PC-9 (cell line): ENCODE measurements around the gene E2F2. TPM values are rescaled to one million over a fixed set of nuclear protein-coding genes. Genes with fewer than 3 reads are reported as not detected.

Source experiments
- BruUV-seq: library from RNA; stranded (reverse); fragments of 400-500 nt; replicated peaks from 2 replicates; lab custom pipeline; 2021; lab: Mats Ljungman, UMichigan
- CTCF ChIA-PET: fragments of 300-600 bp; sonication (Branson Sonifier 250); formaldehyde crosslinking; loops from one replicate; lab custom pipeline; 2022; ENCODE audit warnings: antibody characterized with exemption; lab: Charles Lee
- POLR2A ChIA-PET: fragments of 300-600 bp; sonication (Branson Sonifier 250); formaldehyde crosslinking; loops from one replicate; lab custom pipeline; 2022; ENCODE audit warnings: antibody characterized with exemption; ENCODE audit not compliant: unreplicated experiment; lab: Charles Lee
- DNase-seq, 2 experiments: peaks; one replicate each; pipeline versions ENCODE4 v3.0.0 to v3.0.0-alpha.2; 2015 to 2022; ENCODE audit warnings: mixed read lengths in 1 of 2
- H2AFZ ChIP-seq: fragments of 200-600 bp; sonication (generic); 2 replicates; pipeline ENCODE4 v1.8.1; 2017; ENCODE audit warnings: antibody characterized with exemption
- H3F3A ChIP-seq: fragments of 200-600 bp; sonication (generic); 2 replicates; pipeline ENCODE4 v1.8.1; 2017; ENCODE audit warnings: antibody characterized with exemption, mild to moderate bottlenecking, low read depth; ENCODE audit not compliant: insufficient read depth
- H3K27ac ChIP-seq: fragments of 200-600 bp; sonication (generic); 2 replicates; pipeline ENCODE4 v1.6.1; 2016; ENCODE audit warnings: mixed run types
- H3K27me3 ChIP-seq: fragments of 200-600 bp; sonication (generic); 2 replicates; pipeline ENCODE4 v1.6.1; 2016; ENCODE audit warnings: low read depth, mixed run types; ENCODE audit not compliant: insufficient read depth
- H3K36me3 ChIP-seq: fragments of 200-600 bp; sonication (generic); 2 replicates; pipeline ENCODE4 v1.6.1; 2016; ENCODE audit warnings: low read depth, mixed run types
- H3K4me1 ChIP-seq: fragments of 200-600 bp; sonication (generic); replicated peaks from 2 replicates; pipeline ENCODE4 v1.6.1; 2016; ENCODE audit warnings: mixed run types; ENCODE audit not compliant: insufficient read depth
- H3K4me2 ChIP-seq: fragments of 200-600 bp; sonication (generic); 2 replicates; pipeline ENCODE4 v1.6.1; 2017; ENCODE audit warnings: mixed run types
- H3K4me3 ChIP-seq: fragments of 200-600 bp; sonication (generic); 2 replicates; pipeline ENCODE4 v1.6.1; 2016; ENCODE audit warnings: mixed run types
- H3K79me2 ChIP-seq: fragments of 200-600 bp; sonication (generic); 2 replicates; pipeline ENCODE4 v1.6.1; 2017; ENCODE audit warnings: low read depth, mixed run types
- H3K9me2 ChIP-seq: fragments of 200-600 bp; sonication (generic); 2 replicates; pipeline ENCODE4 v1.8.1; 2017; ENCODE audit warnings: mild to moderate bottlenecking; ENCODE audit not compliant: insufficient read depth
- H3K9me3 ChIP-seq: fragments of 200-600 bp; sonication (generic); 2 replicates; pipeline ENCODE4 v1.8.1; 2016; ENCODE audit warnings: low read depth; ENCODE audit not compliant: insufficient read depth
- H4K20me1 ChIP-seq: fragments of 200-600 bp; sonication (generic); 2 replicates; pipeline ENCODE4 v1.8.1; 2017; ENCODE audit not compliant: insufficient read depth
- CTCF ChIP-seq: fragments of 200-600 bp; sonication (generic); conservative IDR thresholded peaks from 2 replicates; pipeline ENCODE4 v1.6.1; 2017; ENCODE audit warnings: mixed run types, antibody characterized with exemption, mild to moderate bottlenecking, moderate library complexity
- EZH2 ChIP-seq: fragments of 200-600 bp; sonication (generic); IDR thresholded peaks from 2 replicates; pipeline ENCODE4 v1.8.0; 2017; ENCODE audit warnings: antibody characterized with exemption, low read depth
- intact Hi-C: fragments of 100-400 bp; cut with micrococcal nuclease; formaldehyde crosslinking; loops from one replicate; pipeline ENCODE4 v1.10.0; 2022; ENCODE audit not compliant: unreplicated experiment
- total RNA-seq: library from RNA; stranded (reverse); gene quantifications from 2 replicates; pipeline ENCODE4 v1.2.3, GENCODE V29; 2021

Gene E2F2
- total RNA-seq, 1 experiment from 2014 or later: 7.6 TPM

- Histone ChIP-seq H3K27me3 (no peaks in the 10 kb centered on the region), H3K9me2 (no peaks in the 10 kb centered on the region), H2AFZ (no peak overlapping the region), H3K36me3 (no peaks in the 10 kb centered on the region), H3K27ac (peak overlapping the region; percentile 54), H3K79me2 (peaks cover 22% of the 10 kb centered on the region; the same call in 1 of the 2 replicates), H3K4me1 (peaks cover 42% of the 10 kb centered on the region), H4K20me1 (no peaks in the 10 kb centered on the region), H3F3A (peaks cover 25% of the 10 kb centered on the region; the same call in 1 of the 2 replicates), H3K4me2 (peak overlapping the region; percentile 13; the same call in 1 of the 2 replicates), H3K9me3 (no peaks in the 10 kb centered on the region), H3K4me3 (no peak overlapping the region)
- intact Hi-C loops: no loop called here
- no peak for TF ChIP-seq EZH2
- TF ChIP-seq CTCF: no peak
- DNase-seq: peak in 1 of 2 experiments; percentile 92
- ChIA-PET POLR2A (no interaction called here), CTCF (no interaction called here)
- no TSS peak for BruUV-seq
Measured at GRCh38 chr1:23522244-23522982, 8.6 kb downstream of the E2F2 start.

GRCh38 chr1:23521588-23521987, 9.4 kb downstream of the E2F2 start:
- ChIA-PET POLR2A (interaction anchor here (0.6 kb wide), 1 partner anchor 26 kb away, joined by 3 read pairs; no protein-coding TSS in a partner anchor), CTCF (no interaction called here)
- H3K9me3 ChIP-seq: no peaks in the 10 kb centered on the region
- no peak overlapping the region for H3K27ac ChIP-seq
- no peaks in the 10 kb centered on the region for H4K20me1 ChIP-seq
- H3K36me3 ChIP-seq: no peaks in the 10 kb centered on the region
- intact Hi-C loops: no loop called here
- H3K4me3 ChIP-seq: no peak overlapping the region
- no peak overlapping the region for H3K4me2 ChIP-seq
- TF ChIP-seq EZH2: no peak
- TF ChIP-seq CTCF: no peak
- H3K9me2 ChIP-seq: no peaks in the 10 kb centered on the region
- peaks cover 42% of the 10 kb centered on the region for H3K4me1 ChIP-seq
- DNase-seq: no peak
- no TSS peak for BruUV-seq
- no peak overlapping the region for H2AFZ ChIP-seq
- no peaks in the 10 kb centered on the region for H3K27me3 ChIP-seq
- peaks cover 25% of the 10 kb centered on the region; the same call in 1 of the 2 replicates for H3F3A ChIP-seq
- H3K79me2 ChIP-seq: peaks cover 14% of the 10 kb centered on the region; the same call in 1 of the 2 replicates

GRCh38 chr1:23517581-23517980, 13.5 kb downstream of the E2F2 start:
- Histone ChIP-seq H3K4me1 (0 out of 2 replicates have a peak, but pooled peaks cover 7% of the 10 kb centered on the region), H3K79me2 (no peaks in the 10 kb centered on the region), H3K9me2 (no peaks in the 10 kb centered on the region), H4K20me1 (no peaks in the 10 kb centered on the region), H3K4me2 (no peak overlapping the region), H3K27ac (no peak overlapping the region), H3K36me3 (no peaks in the 10 kb centered on the region), H2AFZ (no peak overlapping the region), H3K4me3 (no peak overlapping the region), H3K27me3 (no peaks in the 10 kb centered on the region), H3K9me3 (no peaks in the 10 kb centered on the region), H3F3A (peaks cover 7% of the 10 kb centered on the region; the same call in 1 of the 2 replicates)
- ChIA-PET CTCF (no interaction called here), POLR2A (no interaction called here)
- TF ChIP-seq CTCF: no peak
- TF ChIP-seq EZH2: no peak
- DNase-seq: no peak
- intact Hi-C loops: no loop called here
- BruUV-seq: no TSS peak
